Measurements from ENCODE around the gene MOSMO. TPM values are rescaled to one million over a fixed set of nuclear protein-coding genes. Genes with fewer than 3 reads are reported as not detected.

MOSMO gene
- total and polyA plus RNA-seq, 2 donors (not counting 1 experiment from before 2014, with no cell fraction given): 13.0 to 20.2 TPM

DNA sequence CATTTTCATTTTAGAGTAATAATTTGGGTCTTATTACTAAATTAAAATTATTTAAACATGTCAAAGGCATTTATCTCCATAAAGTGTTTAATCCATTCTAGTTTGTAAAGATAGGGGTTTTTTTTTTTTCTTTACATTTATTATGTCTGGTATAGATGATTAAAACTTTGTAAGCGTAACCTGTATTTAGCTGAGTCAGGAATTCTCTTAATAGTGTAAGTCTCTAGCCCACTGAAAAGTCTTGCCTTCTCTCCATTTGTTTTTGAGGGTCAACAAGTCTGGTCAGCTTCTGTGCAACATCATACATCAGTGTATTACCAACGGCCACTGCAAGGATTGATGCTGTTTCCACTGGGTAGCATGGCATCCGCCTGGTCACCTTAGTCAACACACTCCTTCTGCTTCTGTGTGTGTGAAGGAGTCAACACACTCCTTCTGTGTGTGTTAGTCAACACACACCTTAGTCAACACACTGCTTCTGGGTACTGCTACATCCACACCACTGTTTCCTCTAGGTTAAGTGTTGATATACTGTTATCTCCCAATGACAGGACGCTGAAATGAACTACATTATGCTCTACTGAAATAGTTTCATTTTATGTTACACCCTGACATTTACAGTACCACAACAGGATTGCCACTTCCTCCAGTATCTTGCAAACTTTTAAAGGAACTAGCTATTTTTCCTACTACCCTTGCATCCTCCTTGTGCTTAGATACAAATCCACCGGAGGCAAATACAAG, 47.1 kb downstream of the MOSMO start:
- H3K9me3 Mint-ChIP-seq (ENCODE audit: insufficient read depth): no peaks in the 10 kb centered on the region
- H3K27ac ChIP-seq (ENCODE audit: low read length in 2 of 2): no peak overlapping the region

DNA sequence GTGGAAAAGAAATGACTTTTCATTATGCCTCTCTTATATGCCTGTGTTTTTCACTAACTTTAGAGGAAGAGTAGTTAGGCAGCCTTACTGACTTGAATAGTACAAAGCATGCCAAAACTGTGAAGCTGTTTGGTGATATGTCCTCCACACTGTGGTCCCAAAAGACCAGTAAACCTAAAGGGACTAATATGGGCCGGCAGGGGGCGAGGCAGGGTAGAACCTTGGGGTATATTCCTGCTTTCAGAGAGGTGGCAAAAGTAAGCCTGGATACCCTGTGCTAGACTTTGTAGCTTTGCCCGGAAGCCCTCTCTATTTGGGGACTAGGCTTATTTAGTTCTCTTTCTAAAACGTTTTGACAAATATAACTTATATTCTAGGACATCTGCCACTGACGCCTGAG, 48.0 kb downstream of the MOSMO start:
- Histone ChIP-seq H3K4me1 (ENCODE audit: control insufficient read depth in 2 of 2, insufficient read depth in 2 of 2, low read length in 2 of 2) (no peaks in the 10 kb centered on the region), H3K4me2 (replicated peaks; ENCODE audit: low read depth, low read length, poor library complexity, severe bottlenecking) (no peak overlapping the region), H3K36me3 (replicated peaks in 1 of 2; ENCODE audit: control extremely low read depth in 1 of 2, control insufficient read depth in 1 of 2, extremely low read depth in 1 of 2, insufficient read depth in 2 of 2, low read length in 1 of 2) (peaks cover 0 to 5% of the 10 kb centered on the region in 2 experiments), H3K27ac (ENCODE audit: low read length in 2 of 2) (no peak overlapping the region), H3K9ac (ENCODE audit: low read length) (no peak overlapping the region), H3K27me3 (replicated peaks in 1 of 4; ENCODE audit: control extremely low read depth in 1 of 4, control insufficient read depth in 3 of 4, insufficient read depth in 4 of 4, low read length in 3 of 4) (no peaks in the 10 kb centered on the region), H3K4me3 (ENCODE audit: control extremely low read depth in 1 of 5, extremely low read depth in 1 of 5, insufficient read depth in 1 of 5, low read depth in 2 of 5, low read length in 4 of 5) (no peak overlapping the region), H3K9me3 (ENCODE audit: control extremely low read depth in 1 of 3, control insufficient read depth in 2 of 3, insufficient read depth in 1 of 3, low read length in 2 of 3) (no peaks in the 10 kb centered on the region), H2AFZ (ENCODE audit: insufficient read depth, low read depth, low read length, poor library complexity, severe bottlenecking) (no peak overlapping the region), H4K20me1 (ENCODE audit: control insufficient read depth, insufficient read depth, low read length, poor library complexity, severe bottlenecking) (peaks cover 9% of the 10 kb centered on the region), H3K79me2 (ENCODE audit: control insufficient read depth, insufficient read depth, low read length) (peaks cover 29% of the 10 kb centered on the region)
- ATAC-seq (ENCODE audit: low read depth): no peak
- intact Hi-C loops (cut with micrococcal nuclease): no loop called here
- H3K4me3 Mint-ChIP-seq: no peak overlapping the region
- 93% methylated on average over 5 of the region's 5 CpGs for WGBS (ENCODE audit: insufficient coverage)
- no peak for DNase-seq
- peaks cover 13% of the 10 kb centered on the region for H3K4me1 Mint-ChIP-seq
- H3K27me3 Mint-ChIP-seq: no peaks in the 10 kb centered on the region
- TF ChIP-seq, protein P1, sequence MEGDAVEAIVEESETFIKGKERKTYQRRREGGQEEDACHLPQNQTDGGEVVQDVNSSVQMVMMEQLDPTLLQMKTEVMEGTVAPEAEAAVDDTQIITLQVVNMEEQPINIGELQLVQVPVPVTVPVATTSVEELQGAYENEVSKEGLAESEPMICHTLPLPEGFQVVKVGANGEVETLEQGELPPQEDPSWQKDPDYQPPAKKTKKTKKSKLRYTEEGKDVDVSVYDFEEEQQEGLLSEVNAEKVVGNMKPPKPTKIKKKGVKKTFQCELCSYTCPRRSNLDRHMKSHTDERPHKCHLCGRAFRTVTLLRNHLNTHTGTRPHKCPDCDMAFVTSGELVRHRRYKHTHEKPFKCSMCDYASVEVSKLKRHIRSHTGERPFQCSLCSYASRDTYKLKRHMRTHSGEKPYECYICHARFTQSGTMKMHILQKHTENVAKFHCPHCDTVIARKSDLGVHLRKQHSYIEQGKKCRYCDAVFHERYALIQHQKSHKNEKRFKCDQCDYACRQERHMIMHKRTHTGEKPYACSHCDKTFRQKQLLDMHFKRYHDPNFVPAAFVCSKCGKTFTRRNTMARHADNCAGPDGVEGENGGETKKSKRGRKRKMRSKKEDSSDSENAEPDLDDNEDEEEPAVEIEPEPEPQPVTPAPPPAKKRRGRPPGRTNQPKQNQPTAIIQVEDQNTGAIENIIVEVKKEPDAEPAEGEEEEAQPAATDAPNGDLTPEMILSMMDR (IDR thresholded peaks at IDR 0.05): no peak
- no peak for TF ChIP-seq EZH2 (IDR thresholded peaks at IDR 0.05; ENCODE audit: borderline replicate concordance, insufficient read depth, low read depth, low read length, poor library complexity, severe bottlenecking)
- ChIA-PET POLR2A (no interaction called here), CTCF (interaction anchor here (1.4 kb wide), 1 partner anchor 22 kb away, joined by 7 read pairs; no protein-coding TSS in a partner anchor)
- no peaks in the 10 kb centered on the region for H3K9me3 Mint-ChIP-seq (ENCODE audit: insufficient read depth)
- H3K27ac Mint-ChIP-seq: no peak overlapping the region

More for the DNA sequence above, 47.1 kb downstream of the MOSMO start:
- Histone ChIP-seq H4K20me1 (ENCODE audit: control insufficient read depth, insufficient read depth, low read length, poor library complexity, severe bottlenecking) (peaks cover 9% of the 10 kb centered on the region), H3K79me2 (ENCODE audit: control insufficient read depth, insufficient read depth, low read length) (peaks cover 35% of the 10 kb centered on the region), H3K4me3 (ENCODE audit: control extremely low read depth in 1 of 5, extremely low read depth in 1 of 5, insufficient read depth in 1 of 5, low read depth in 2 of 5, low read length in 4 of 5) (no peak overlapping the region), H3K9me3 (ENCODE audit: control extremely low read depth in 1 of 3, control insufficient read depth in 2 of 3, insufficient read depth in 1 of 3, low read length in 2 of 3) (no peaks in the 10 kb centered on the region), H3K9ac (ENCODE audit: low read length) (no peak overlapping the region), H3K36me3 (replicated peaks in 1 of 2; ENCODE audit: control extremely low read depth in 1 of 2, control insufficient read depth in 1 of 2, extremely low read depth in 1 of 2, insufficient read depth in 2 of 2, low read length in 1 of 2) (peaks cover 0 to 5% of the 10 kb centered on the region in 2 experiments), H2AFZ (ENCODE audit: insufficient read depth, low read depth, low read length, poor library complexity, severe bottlenecking) (no peak overlapping the region), H3K4me2 (replicated peaks; ENCODE audit: low read depth, low read length, poor library complexity, severe bottlenecking) (no peak overlapping the region), H3K27me3 (replicated peaks in 1 of 4; ENCODE audit: control extremely low read depth in 1 of 4, control insufficient read depth in 3 of 4, insufficient read depth in 4 of 4, low read length in 3 of 4) (no peaks in the 10 kb centered on the region), H3K4me1 (ENCODE audit: control insufficient read depth in 2 of 2, insufficient read depth in 2 of 2, low read length in 2 of 2) (no peaks in the 10 kb centered on the region)
- POLR2A ChIA-PET: no interaction called here
- H3K27me3 Mint-ChIP-seq: no peaks in the 10 kb centered on the region
- TF ChIP-seq EZH2 (IDR thresholded peaks at IDR 0.05; ENCODE audit: borderline replicate concordance, insufficient read depth, low read depth, low read length, poor library complexity, severe bottlenecking): no peak
- WGBS (ENCODE audit: insufficient coverage): 45% methylated on average over 4 of the region's 5 CpGs
- H3K4me1 Mint-ChIP-seq: peaks cover 13% of the 10 kb centered on the region
- no peak overlapping the region for H3K4me3 Mint-ChIP-seq
- intact Hi-C loops (cut with micrococcal nuclease): no loop called here
- ATAC-seq (ENCODE audit: low read depth) (no peak), DNase-seq (no peak)
- no peak overlapping the region for H3K27ac Mint-ChIP-seq
- CTCF ChIA-PET: interaction anchor here (1.4 kb wide), 1 partner anchor 23 kb away, joined by 7 read pairs; no protein-coding TSS in a partner anchor
